HuH-7.5 (cell line): ENCODE data around the gene CUL1.
"Not testable (repeated sequence)": the region's sequence is repeated elsewhere in the genome, so short reads cannot be mapped to it uniquely, and the experiment has no call there.

Source experiments
- DNase-seq: peaks from one replicate; pipeline ENCODE4 v3.0.0; 2011; ENCODE audit warnings: low spot score

CUL1 gene

DNA sequence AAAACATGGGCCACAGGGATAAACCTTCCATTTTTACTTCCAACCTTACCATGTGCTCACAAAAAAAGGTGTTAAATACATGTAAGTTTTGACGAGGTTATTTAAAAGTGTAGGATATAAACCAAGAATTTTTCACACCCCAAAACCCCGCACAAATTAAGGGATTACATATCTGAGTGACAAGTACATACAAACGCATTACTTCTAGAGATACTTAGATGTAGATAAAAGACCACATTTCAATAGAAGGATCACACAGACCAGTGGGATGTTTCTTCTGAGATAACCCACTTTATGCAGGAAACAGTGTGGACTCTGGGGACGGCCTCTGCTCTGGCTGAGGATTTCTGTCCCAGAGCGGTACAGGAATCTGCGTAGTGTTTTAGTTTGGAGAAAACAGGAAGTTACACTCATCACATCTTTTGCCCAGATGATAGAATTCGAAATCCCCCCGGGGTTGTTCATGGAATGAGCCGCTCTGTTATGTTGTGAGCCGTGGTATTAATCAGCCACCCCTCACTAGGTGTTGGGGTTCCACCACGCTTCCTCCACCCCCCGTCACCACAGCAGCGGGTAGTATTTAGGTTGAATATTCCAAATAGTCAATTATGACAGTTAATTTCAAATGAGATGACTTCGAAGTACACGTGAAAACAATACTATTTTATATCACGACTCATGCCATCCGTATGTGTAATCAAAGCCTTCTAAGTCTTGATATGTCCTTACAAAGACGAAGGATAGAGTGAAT, 1.3 kb upstream of the CUL1 start:
- DNase-seq: no peak

DNA sequence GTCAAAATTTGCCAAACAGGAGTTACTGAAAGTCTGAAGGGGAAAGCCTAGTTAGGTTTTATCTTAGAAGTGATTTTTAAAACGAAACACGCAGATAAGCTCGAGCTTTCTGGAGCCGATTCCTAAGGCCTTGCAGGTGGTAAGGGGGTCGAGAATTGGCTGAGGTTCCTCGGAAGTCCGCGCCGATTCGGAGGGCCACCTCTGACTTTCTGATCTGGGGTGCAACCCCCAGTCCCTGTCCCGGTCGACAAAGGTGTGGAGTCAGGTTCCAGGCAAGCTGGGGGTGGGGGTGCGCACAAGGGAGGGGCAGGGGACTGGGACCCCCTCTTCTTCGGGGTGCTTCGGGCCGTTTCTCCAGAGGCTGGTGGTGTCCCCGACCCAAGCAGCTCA, 701 bp upstream of the CUL1 start:
- no peak for DNase-seq

- DNase-seq: peak; percentile 19
These were observed 500 bp downstream of the CUL1 start for GRCh38 chr7:148699024-148699781.

GRCh38 chr7:148699782-148700629, 1.3 kb downstream of the CUL1 start:
- DNase-seq: no peak

- no peak for DNase-seq
These were observed 2.0 kb downstream of the CUL1 start for GRCh38 chr7:148700661-148701064.

DNA sequence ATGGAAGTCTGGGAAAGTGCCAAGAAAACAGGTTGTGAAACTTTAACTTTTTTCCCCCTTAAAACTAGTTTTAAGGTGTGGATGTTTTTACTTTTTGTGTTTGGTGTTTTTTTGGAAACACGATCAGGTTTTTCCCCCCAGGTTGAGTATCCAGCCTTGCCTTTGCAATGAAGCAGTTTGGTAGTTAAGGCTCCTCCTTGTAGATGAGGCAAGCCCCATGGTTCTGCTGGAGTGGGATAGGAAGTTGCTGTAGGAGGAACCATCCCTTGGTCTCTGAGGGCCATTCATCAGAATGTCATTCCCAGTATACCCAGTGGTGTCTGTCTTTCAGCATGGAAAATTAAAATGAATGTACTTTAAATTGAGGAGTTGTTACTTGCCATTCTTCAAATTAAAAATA, 2.7 kb downstream of the CUL1 start:
- no peak for DNase-seq

DNA sequence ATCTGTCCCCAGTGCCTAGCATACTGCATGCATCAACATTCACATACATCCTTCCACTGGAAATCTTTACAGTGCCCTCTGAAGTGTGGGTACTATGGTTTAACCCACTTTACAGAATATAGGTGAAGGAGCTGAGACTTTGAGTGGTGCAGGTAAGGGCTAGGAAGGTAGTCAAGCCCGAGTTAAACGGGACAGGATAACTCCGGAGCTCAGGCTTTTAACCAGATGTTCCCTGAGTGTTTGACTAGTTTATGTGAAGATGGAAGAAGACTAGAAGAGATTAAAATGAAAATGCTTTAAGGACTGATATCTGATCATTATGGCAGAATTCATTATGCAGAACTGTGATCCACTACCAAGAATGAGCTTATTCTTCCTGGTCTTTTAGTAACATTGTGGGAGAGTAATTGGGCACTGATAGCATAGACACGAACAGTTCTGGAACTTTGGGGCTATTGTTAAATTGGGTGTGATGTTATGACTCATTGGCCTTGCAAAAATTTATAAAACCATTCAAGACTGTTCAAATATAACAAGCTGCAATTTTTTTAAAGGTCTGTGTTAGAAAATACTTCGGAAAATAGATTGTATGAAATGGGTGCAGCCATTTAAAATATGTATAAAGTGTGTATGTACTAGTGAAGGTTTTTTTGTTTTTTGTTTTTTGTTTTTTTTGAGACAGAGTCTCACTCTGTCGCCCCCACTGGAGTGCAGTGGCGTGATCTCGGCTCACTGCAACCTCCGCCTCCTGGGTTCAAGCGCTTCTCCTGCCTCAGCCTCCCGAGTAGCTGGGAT, 4.4 kb downstream of the CUL1 start:
- no peak for DNase-seq

GRCh38 chr7:148703671-148703962, 4.9 kb downstream of the CUL1 start:
- not testable (repeated sequence) for DNase-seq

DNA sequence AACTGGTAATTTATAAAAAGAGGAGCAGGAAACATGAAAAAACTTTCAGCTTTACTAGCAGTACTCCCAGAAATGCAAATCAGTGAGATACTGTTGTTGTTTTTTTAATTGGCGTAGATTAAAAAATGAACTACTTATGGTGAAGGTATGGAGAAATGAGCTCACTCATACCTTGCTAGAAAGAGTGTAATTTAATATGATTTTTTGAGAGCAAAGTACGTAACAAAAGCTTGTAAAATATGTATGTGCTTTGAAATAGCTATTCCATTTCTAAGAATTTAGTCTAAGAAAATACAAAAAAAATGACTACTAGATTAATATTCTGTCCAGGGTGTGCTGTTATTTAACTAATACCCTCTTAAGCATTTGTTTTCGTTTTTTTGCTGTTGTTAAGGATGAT, 5.5 kb downstream of the CUL1 start:
- no peak for DNase-seq

DNA sequence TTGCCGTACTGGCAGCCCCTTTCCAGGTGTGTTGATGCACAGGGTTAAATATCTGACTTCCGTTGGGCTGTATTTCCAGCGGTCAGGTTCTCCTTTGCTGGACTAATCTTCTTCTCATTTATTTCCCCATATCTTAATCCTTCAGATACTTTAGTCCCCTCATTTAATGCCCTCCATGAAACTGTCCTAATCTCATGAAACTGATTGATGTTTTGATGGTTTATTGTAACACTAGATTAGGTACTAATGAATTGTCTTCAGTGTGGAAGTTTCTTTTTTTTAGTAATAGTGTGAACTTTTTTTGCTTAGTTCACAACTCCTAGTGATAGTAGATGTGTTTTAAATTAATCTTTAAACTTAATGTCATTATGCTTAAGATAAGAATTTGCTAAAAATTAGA, 6.3 kb downstream of the CUL1 start:
- DNase-seq: no peak

GRCh38 chr7:148706368-148706767, 7.7 kb downstream of the CUL1 start:
- no peak for DNase-seq

DNA sequence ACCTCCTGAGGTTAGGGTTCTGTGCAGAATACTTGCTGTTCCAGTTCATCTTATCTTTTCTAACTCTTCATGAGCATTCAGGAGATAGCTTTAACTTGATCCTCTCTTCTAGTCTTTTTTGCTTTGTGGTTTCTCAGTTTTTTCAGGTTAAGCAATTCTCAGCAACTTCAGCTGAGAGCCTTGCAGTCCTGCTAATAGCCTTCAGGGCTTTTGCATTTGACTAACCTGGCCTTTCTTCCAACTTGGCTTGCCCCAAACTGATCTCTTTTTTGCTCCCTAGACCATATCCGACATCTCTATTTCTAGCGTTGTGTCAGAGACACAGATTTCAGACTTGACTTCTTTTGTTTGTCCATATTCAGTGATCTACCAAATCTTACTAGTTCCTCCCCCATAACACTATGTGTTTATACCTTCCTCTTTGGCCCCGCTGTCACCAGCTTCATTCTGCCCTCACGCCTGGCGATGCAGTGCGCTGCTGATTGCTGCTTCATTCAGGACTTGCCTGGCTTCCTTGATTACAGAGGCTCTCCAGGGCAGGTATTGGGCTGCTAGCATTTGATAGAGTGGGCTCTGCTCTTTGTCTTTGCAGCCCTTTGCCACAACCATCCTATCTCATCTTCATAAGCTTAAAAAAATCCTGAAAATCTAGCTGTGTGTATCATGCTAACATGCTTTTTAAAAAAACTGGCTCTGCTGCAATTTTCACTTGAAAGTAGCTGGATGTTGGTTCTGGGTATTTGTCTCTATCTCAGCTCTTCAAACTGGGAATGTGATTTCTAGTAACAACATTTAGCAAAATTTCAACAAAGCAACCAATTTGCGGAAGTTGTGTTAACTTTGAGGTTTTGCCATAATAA, 9.6 kb downstream of the CUL1 start:
- DNase-seq: no peak

DNA sequence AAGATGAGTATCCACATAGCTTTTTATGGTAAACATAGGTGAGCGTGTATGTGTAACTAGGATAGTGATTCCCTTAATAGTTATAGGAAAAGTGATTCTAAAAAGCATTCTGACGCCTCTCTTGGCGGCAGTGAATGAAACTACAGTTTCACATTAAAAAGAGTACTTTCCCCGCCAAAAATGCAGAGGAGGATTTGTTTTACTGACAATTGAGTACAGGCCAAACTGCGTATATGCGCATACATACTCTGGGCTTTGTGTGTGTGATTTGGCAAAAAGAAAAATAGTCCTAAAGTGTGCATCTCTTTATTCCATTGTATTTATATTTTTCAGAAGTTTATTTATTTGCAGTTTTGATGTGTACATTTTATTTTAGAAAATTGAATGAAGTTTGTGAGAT, 10.3 kb downstream of the CUL1 start:
- no peak for DNase-seq

DNA sequence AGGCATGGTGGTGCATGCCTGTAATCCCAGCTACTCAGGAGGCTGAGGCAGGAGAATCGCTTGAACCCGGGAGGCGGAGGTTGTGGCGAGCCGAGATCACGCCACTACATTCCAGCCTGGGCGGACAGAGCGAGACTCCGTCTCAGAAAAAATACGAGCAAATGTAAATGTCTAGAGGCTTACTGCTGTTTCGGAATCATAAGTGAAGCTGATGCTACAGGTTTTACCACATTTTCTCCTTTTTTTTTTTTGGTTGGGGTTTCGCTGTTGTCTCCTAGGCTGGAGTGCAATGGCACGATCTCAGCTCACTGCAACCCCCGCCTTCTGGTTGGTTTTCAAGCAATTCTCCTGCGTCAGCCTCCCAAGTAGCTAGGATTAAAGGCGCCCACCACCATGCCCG, 11.7 kb downstream of the CUL1 start:
- not testable (repeated sequence) for DNase-seq

- no peak for DNase-seq
These were observed 12.7 kb downstream of the CUL1 start for GRCh38 chr7:148711191-148712102.

- no peak for DNase-seq
These were observed 14.1 kb downstream of the CUL1 start for GRCh38 chr7:148712678-148713329.

DNA sequence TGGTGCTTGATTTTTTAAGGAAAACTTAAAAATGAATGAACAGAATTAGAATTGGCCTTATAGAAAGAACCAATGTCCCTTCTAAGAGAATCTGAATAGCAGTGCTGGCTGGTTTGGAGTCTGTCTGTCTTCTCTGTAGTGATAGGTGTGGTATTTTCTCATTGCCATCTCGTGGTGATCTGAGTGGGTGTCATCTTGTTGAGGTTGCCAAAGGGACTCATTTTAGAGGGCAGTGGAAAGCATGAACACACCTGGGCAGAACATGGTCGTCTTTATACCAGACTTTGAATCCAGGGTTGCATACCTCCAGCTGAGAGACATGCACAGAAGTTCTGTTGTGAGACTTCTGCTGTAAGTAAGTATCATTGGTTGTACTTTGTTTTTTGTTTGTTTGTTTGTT, 15.8 kb downstream of the CUL1 start:
- no peak for DNase-seq

DNA sequence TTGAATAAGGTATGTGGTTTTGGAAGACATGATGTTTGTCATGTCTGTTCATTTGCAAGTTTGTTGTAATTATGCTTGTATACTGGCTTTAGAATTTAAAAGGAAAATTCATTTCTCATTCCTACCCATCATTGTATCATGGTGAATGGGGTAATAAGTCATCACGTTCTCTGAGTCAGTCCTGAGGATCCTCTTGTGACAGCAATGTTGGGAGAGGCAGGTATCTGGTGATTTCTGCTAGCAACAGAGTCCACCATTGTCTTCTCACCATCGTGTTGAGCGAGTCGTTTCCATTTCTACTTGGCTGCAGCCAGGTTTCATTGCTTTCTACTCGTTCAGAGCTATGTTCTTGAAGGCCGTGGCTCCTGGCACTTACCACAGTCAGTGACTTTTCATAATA, 16.3 kb downstream of the CUL1 start:
- no peak for DNase-seq

GRCh38 chr7:148717266-148717793, 18.6 kb downstream of the CUL1 start:
- DNase-seq: no peak
